GM19468 (cell line): ENCODE data around the gene CYP2E1.
A peak's percentile ranks its signal among the peaks of the same experiment; 100 is the strongest.
"Not testable (repeated sequence)": the region's sequence is repeated elsewhere in the genome, so short reads cannot be mapped to it uniquely, and the experiment has no call there.

Experiments
- ATAC-seq: cut with Tn5 transposase; IDR thresholded peaks from one replicate; pipeline ENCODE4 v1.9.1; 2021; ENCODE audit warnings: mild to moderate bottlenecking, moderate library complexity, moderate number of reproducible peaks; ENCODE audit not compliant: unreplicated experiment; ENCODE audit errors: extremely low read depth

The CYP2E1 gene

GRCh38 chr10:133526957-133527588 lies at the start of gene CYP2E1:
Gene CYP2E1 (plus strand): TSS chr10:133527363. CDS start chr10:133527396, 33 bp downstream.
- ATAC-seq, result no peak

- ATAC-seq, result no peak
These were observed 46.0 kb upstream of the CYP2E1 start for GRCh38 chr10:133481086-133481643.

- ATAC-seq, result no peak
These were observed 45.5 kb upstream of the CYP2E1 start for GRCh38 chr10:133481657-133482056.

- no peak for ATAC-seq
These were observed 42.3 kb upstream of the CYP2E1 start for GRCh38 chr10:133484818-133485217.

- ATAC-seq, result no peak
These were observed 40.1 kb upstream of the CYP2E1 start for GRCh38 chr10:133487085-133487484.

- ATAC-seq, result no peak
These were observed 38.8 kb upstream of the CYP2E1 start for GRCh38 chr10:133488354-133488753.

GRCh38 chr10:133489816-133490588 lies 37.2 kb upstream of the CYP2E1 start:
- ATAC-seq, result peak; percentile 50

- not testable (repeated sequence) for ATAC-seq
These were observed 33.6 kb upstream of the CYP2E1 start for GRCh38 chr10:133493562-133493961.

- ATAC-seq, result not testable (repeated sequence)
These were observed 29.8 kb upstream of the CYP2E1 start for GRCh38 chr10:133497363-133497762.

- ATAC-seq, result not testable (repeated sequence)
These were observed 28.0 kb upstream of the CYP2E1 start for GRCh38 chr10:133499176-133499575.

GRCh38 chr10:133500897-133501296 lies 26.3 kb upstream of the CYP2E1 start:
- not testable (repeated sequence) for ATAC-seq

GRCh38 chr10:133509700-133510099 lies 17.5 kb upstream of the CYP2E1 start:
- no peak for ATAC-seq

- no peak for ATAC-seq
These were observed 15.8 kb upstream of the CYP2E1 start for GRCh38 chr10:133511408-133511807.

GRCh38 chr10:133511907-133512528 lies 15.1 kb upstream of the CYP2E1 start:
- ATAC-seq, result no peak

- ATAC-seq, result no peak
These were observed 11.7 kb upstream of the CYP2E1 start for GRCh38 chr10:133515471-133515870.

- ATAC-seq, result no peak
These were observed 11.1 kb upstream of the CYP2E1 start for GRCh38 chr10:133516057-133516456.

- ATAC-seq, result not testable (repeated sequence)
These were observed 8.6 kb upstream of the CYP2E1 start for GRCh38 chr10:133518517-133518916.

GRCh38 chr10:133520193-133520738 lies 6.9 kb upstream of the CYP2E1 start:
- ATAC-seq, result peak; percentile 46

- ATAC-seq, result no peak
These were observed 3.4 kb upstream of the CYP2E1 start for GRCh38 chr10:133523631-133524203.

GRCh38 chr10:133525444-133525843 lies 1.7 kb upstream of the CYP2E1 start:
- no peak for ATAC-seq
